HAP-1 (cell line): ENCODE measurements around the gene MARCHF2.
"Not testable (repeated sequence)": the region's sequence is repeated elsewhere in the genome, so short reads cannot be mapped to it uniquely, and the experiment has no call there.

Source experiments
- DNase-seq, 2 experiments: peaks; one replicate each; pipeline ENCODE4 v3.0.0-alpha.2; 2016 to 2020; ENCODE audit warnings: low spot score in 2 of 2
- H3K27me3 ChIP-seq: fragments of 250-450 bp; sonication (Bioruptor Pico); 2 replicates; pipeline ENCODE4 v1.5.1; 2020; ENCODE audit warnings: low read depth, mild to moderate bottlenecking, moderate library complexity
- H3K36me3 ChIP-seq: fragments of 250-450 bp; sonication (Bioruptor Pico); replicated peaks from 2 replicates; pipeline ENCODE4 v1.5.1; 2020; ENCODE audit warnings: mild to moderate bottlenecking
- H3K4me1 ChIP-seq: fragments of 250-450 bp; sonication (Bioruptor Pico); 2 replicates; pipeline ENCODE4 v1.5.1; 2020; ENCODE audit warnings: mild to moderate bottlenecking
- H3K4me3 ChIP-seq: fragments of 250-450 bp; sonication (Bioruptor Pico); 2 replicates; pipeline ENCODE4 v1.5.1; 2020; ENCODE audit warnings: mild to moderate bottlenecking, moderate library complexity
- H3K9me3 ChIP-seq: fragments of 250-450 bp; sonication (Bioruptor Pico); 2 replicates; pipeline ENCODE4 v1.5.1; 2020; ENCODE audit warnings: mild to moderate bottlenecking, moderate library complexity
- in situ Hi-C: fragments of 300-500 bp; cut with MboI; formaldehyde crosslinking; loops from 3 replicates; pipeline ENCODE4 v1.14.3; 2020; ENCODE audit warnings: low sequenced_read_pairs, inconsistent platforms, mixed read lengths

MARCHF2 gene

GRCh38 chr19:8410718-8411117 is 2.4 kb upstream of the MARCHF2 start:
- H3K4me3 ChIP-seq, H3K9me3 ChIP-seq, in situ Hi-C loops, DNase-seq, H3K27me3 ChIP-seq, H3K36me3 ChIP-seq: not testable (repeated sequence)
- peaks cover 15% of the 10 kb centered on the region for H3K4me1 ChIP-seq

- in situ Hi-C loops, result no loop called here
Measured at GRCh38 chr19:8413629-8413995, 507 bp downstream of the MARCHF2 start.

GRCh38 chr19:8416796-8417195 is 3.7 kb downstream of the MARCHF2 start:
- Histone ChIP-seq H3K36me3 (no peaks in the 10 kb centered on the region), H3K9me3 (no peaks in the 10 kb centered on the region), H3K27me3 (no peaks in the 10 kb centered on the region), H3K4me1 (peaks cover 18% of the 10 kb centered on the region), H3K4me3 (no peak overlapping the region)
- in situ Hi-C loops, result no loop called here
- DNase-seq, result no peak

More at GRCh38 chr19:8413629-8413995, 507 bp downstream of the MARCHF2 start:
- DNase-seq, result no peak
- Histone ChIP-seq H3K27me3 (no peaks in the 10 kb centered on the region), H3K9me3 (no peaks in the 10 kb centered on the region), H3K36me3 (no peaks in the 10 kb centered on the region), H3K4me1 (peaks cover 18% of the 10 kb centered on the region), H3K4me3 (peak overlapping the region; percentile 55)

- in situ Hi-C loops, result no loop called here
- no peak for DNase-seq
- no peaks in the 10 kb centered on the region for H3K36me3 ChIP-seq
- peaks cover 2% of the 10 kb centered on the region; the same call in 1 of the 2 replicates for H3K4me1 ChIP-seq
- no peaks in the 10 kb centered on the region for H3K9me3 ChIP-seq
- H3K4me3 ChIP-seq, result no peak overlapping the region
- no peaks in the 10 kb centered on the region for H3K27me3 ChIP-seq
Measured at GRCh38 chr19:8421484-8422461, 8.7 kb downstream of the MARCHF2 start.

- in situ Hi-C loops, result no loop called here
- H3K4me1 ChIP-seq, result peaks cover 2% of the 10 kb centered on the region; the same call in 1 of the 2 replicates
Measured at GRCh38 chr19:8423817-8424223, 10.7 kb downstream of the MARCHF2 start.

GRCh38 chr19:8425331-8425730 is 12.2 kb downstream of the MARCHF2 start:
- in situ Hi-C loops, H3K36me3 ChIP-seq, H3K9me3 ChIP-seq, H3K4me1 ChIP-seq, H3K27me3 ChIP-seq, H3K4me3 ChIP-seq, DNase-seq: not testable (repeated sequence)

More at GRCh38 chr19:8423817-8424223, 10.7 kb downstream of the MARCHF2 start:
- DNase-seq, result peak; percentile 35 to 73
- Histone ChIP-seq H3K27me3 (no peaks in the 10 kb centered on the region), H3K9me3 (no peaks in the 10 kb centered on the region), H3K4me3 (no peak overlapping the region), H3K36me3 (no peaks in the 10 kb centered on the region)

- Histone ChIP-seq H3K4me3 (no peak overlapping the region), H3K4me1 (peaks cover 2% of the 10 kb centered on the region; the same call in 1 of the 2 replicates), H3K27me3 (no peaks in the 10 kb centered on the region), H3K36me3 (no peaks in the 10 kb centered on the region), H3K9me3 (no peaks in the 10 kb centered on the region)
- in situ Hi-C loops, result no loop called here
- no peak for DNase-seq
Measured at GRCh38 chr19:8426283-8426682, 13.2 kb downstream of the MARCHF2 start.

- Histone ChIP-seq H3K4me1 (no peaks in the 10 kb centered on the region), H3K9me3 (no peaks in the 10 kb centered on the region), H3K27me3 (no peaks in the 10 kb centered on the region), H3K36me3 (no peaks in the 10 kb centered on the region), H3K4me3 (no peak overlapping the region)
- in situ Hi-C loops, result no loop called here
- DNase-seq, result no peak
Measured at GRCh38 chr19:8429044-8429443, 15.9 kb downstream of the MARCHF2 start.

- DNase-seq, result no peak
- Histone ChIP-seq H3K4me1 (no peaks in the 10 kb centered on the region), H3K36me3 (no peaks in the 10 kb centered on the region), H3K27me3 (no peaks in the 10 kb centered on the region), H3K4me3 (no peak overlapping the region), H3K9me3 (no peaks in the 10 kb centered on the region)
- in situ Hi-C loops, result no loop called here
Measured at GRCh38 chr19:8429826-8430225, 16.7 kb downstream of the MARCHF2 start.

- H3K36me3 ChIP-seq, result no peaks in the 10 kb centered on the region
- no peaks in the 10 kb centered on the region for H3K9me3 ChIP-seq
- H3K27me3 ChIP-seq, result no peaks in the 10 kb centered on the region
- H3K4me3 ChIP-seq, result no peak overlapping the region
- DNase-seq, result no peak
- in situ Hi-C loops, result no loop called here
- H3K4me1 ChIP-seq, result no peaks in the 10 kb centered on the region
Measured at GRCh38 chr19:8430650-8431049, 17.5 kb downstream of the MARCHF2 start.

GRCh38 chr19:8438236-8438635 is 25.1 kb downstream of the MARCHF2 start:
- no peaks in the 10 kb centered on the region; the same call in 1 of the 2 replicates for H3K4me1 ChIP-seq
- no peak for DNase-seq
- no peaks in the 10 kb centered on the region for H3K9me3 ChIP-seq
- no peak overlapping the region for H3K4me3 ChIP-seq
- H3K36me3 ChIP-seq, result no peaks in the 10 kb centered on the region
- in situ Hi-C loops, result no loop called here
- no peaks in the 10 kb centered on the region for H3K27me3 ChIP-seq

GRCh38 chr19:8441725-8442544 is 28.8 kb downstream of the MARCHF2 start:
- H3K36me3 ChIP-seq, result peaks cover 14% of the 10 kb centered on the region
- peak in 1 of 2 experiments; percentile 37 for DNase-seq
- no peak overlapping the region for H3K4me3 ChIP-seq
- H3K9me3 ChIP-seq, result no peaks in the 10 kb centered on the region
- in situ Hi-C loops, result no loop called here
- H3K4me1 ChIP-seq, result peaks cover 4% of the 10 kb centered on the region
- no peaks in the 10 kb centered on the region for H3K27me3 ChIP-seq

GRCh38 chr19:8444140-8444676 is 31.1 kb downstream of the MARCHF2 start:
- H3K27me3 ChIP-seq, in situ Hi-C loops, DNase-seq, H3K9me3 ChIP-seq: not testable (repeated sequence)
- Histone ChIP-seq H3K36me3 (peaks cover 23% of the 10 kb centered on the region), H3K4me3 (peak overlapping the region; percentile 98), H3K4me1 (peaks cover 25% of the 10 kb centered on the region)
